Kidney glomerular epithelial cell (primary cell): ENCODE measurements around the gene TEF.

Experiments
- DNase-seq: peaks from one replicate; lab custom pipeline; 2025; lab: John Stamatoyannopoulos, UW

The TEF gene, protein sequence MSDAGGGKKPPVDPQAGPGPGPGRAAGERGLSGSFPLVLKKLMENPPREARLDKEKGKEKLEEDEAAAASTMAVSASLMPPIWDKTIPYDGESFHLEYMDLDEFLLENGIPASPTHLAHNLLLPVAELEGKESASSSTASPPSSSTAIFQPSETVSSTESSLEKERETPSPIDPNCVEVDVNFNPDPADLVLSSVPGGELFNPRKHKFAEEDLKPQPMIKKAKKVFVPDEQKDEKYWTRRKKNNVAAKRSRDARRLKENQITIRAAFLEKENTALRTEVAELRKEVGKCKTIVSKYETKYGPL

DNA sequence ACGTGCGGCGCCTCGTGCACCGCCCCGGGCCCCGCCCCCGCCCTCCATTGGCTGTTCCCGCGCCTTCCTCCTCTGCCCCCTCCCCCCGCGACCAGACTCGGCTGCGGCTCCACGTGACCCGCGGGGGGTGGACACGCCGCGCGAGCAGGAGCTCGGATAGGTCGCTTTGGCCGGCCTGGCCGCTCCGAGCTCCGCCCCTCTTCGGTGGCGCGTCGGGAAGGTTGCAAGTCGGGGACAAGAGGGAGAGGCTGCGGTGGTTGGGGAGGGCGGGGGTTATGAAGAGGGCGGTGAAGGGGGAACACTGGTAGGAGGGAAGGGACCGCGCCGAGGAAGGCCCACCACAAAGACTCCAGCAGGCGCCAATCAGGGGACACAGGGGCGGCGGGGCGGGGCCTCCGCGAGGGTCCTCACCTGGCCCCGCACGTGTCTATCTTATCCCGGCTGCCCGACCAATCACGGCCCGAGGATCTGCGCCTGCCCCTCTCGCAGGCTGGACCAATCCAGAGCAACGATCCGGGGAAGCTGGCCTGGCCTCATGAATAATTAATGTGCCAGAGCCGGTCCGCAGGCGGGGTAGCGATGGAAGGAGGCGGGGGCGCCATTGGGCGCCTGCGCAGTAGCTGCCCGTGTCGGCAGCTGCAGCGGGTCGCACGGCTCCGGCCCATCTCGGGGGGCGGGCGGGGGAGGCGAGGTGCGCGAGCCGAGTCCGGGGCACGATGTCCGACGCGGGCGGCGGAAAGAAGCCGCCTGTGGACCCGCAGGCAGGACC, at the start of gene TEF:
Gene TEF (plus strand): TSS at position 614 of the 769 bp plus-strand sequence. CDS start 103 bp downstream, at position 717.
- peak; percentile 99 for DNase-seq

DNA sequence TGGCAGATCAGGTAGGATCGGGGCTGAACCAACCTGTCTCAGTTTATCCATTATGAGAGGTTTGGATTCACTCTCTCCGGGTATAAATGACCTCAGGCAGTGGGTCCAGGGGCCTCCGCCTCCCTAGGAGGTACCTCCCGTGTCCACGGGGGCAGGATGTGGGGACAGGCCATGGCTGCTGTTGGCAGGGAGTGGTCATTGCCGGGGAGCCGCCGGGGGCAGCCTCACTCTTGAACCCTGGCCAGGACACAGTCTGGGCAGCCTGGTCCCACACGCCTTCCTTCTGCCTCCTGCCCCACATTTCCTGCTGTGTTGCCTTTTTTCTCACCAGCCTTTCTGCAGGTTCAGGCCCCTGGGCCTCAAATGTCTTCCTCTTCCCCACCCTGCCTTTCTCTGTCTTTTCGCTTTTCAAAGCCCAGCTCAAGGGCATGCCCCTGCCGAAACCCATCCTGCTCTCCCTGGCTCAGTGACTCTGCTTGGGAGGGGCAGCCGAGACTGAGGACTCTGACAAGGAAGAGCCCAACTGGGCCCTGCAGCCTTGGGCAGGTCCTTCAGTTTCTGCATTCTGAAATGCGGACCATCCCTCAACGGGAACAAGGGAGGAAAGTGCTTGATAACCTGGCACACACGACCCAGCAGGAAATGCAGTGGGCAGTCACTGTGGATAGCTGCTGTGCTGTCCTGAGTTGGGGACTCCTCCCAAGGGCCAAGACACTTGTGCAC, 49.4 kb upstream of the TEF start:
- DNase-seq, result no peak

DNA sequence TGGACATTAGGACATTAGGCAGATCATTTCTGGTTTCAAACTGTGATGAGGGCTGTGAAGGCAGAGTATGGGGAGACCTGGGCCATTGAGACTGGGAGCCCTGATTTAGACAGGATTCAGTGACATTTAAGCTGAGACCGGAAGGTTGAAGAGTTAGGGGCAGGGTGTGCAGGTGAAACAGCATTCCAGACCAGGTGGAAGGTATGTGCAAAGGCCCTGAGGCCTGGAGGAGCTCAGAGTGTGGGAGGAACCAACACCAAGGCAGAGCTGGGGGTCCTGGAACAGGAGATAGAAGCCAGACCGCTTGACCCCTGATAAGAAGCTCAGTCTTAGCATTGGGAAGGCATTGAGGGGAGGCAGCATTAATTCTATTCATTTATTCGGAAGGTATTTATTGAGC, 47.9 kb upstream of the TEF start:
- DNase-seq, result no peak

DNA sequence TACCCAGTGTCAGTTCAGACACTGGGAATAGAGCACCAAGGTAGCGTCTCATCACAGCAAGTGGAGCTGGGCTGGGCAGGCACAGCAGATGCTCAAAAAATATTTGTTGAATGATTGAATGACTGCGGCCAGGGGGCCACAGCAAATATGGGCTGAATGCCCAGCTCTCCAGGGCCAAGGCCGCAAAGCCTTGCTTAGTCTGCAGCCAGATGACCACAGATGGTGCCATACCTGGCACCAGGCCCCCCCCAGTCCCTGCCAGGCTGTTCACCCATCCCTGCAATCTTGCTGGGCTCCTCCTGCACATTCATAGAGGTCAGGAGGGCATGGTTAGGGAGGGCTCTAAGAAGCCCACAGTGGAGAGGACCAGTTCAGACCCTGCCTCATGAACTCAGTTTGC, 47.5 kb upstream of the TEF start:
- DNase-seq, result no peak

DNA sequence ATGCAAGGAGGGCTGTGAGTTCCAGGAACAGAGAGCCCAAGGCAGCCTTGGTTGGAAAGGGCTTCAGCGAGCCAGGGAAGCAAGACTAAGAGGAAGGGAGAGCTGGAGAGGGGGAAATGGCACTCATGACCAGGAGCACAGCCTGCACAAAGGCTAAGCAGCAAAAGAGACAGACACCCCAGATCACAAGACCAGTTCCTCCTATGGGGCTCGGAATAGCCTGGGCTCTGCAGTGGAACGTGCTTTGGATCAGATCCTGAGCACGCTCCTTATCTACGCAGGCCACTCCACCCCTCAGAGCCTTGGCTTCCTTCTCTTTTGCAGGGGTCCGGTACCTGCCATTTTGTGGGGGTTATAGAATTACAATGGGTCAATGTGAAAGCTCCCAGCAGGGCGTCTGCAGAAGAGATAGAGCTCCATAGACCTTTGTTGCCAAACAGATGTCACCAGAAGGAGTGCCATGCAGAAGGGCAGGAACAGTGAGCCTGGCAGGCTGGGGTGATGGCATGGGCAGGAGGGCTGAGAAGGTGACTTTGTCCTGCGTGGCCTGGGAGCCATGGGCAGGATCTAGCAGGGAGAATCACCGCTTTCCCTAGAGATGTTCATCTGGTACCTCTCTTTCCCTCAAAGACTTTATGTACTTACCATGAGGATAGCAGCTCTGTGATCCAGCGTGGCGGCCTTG, 46.6 kb upstream of the TEF start:
- no peak for DNase-seq

DNA sequence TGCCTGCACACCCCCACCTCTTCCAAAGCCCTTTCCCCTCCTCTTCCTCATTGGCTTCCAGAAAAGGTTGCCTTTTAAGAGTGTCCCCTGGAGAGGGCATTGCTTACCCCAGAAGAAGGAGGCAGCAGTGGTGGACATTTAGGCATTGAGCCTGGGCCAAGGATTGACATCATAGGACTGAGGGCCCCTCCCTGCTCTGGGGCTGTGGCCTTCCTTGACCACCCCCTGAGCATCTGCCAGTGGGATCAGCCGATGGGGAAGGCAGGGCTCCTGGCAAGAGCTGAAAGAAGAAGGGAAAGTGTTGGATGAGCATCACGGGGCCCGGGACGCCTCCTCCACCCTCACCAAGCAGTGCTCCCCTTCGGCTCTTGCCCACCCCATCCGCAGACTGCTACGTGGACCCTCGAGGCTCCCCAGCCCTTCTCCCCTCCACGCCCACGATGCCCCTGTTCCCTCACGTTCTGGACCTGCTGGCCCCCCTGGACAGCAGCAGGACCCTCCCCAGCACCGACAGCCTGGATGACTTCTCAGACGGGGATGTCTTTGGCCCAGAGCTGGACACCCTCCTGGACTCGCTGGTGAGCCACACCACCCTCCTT, 43.0 kb upstream of the TEF start:
- DNase-seq, result no peak

DNA sequence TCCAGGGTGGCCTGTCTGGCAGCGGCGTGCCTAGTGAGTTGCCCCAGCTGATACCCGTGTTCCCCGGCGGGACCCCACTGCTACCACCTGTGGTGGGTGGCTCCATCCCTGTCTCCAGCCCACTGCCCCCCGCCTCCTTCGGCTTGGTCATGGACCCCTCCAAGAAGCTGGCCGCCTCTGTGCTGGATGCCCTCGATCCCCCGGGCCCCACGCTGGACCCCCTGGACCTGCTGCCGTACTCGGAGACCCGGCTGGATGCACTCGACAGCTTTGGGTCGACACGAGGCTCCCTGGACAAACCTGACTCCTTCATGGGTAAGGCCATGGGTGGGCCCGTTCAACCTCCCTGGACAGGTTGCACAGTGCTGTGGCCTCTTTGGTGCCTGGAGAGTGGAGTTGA, 41.9 kb upstream of the TEF start:
- DNase-seq, result no peak

DNA sequence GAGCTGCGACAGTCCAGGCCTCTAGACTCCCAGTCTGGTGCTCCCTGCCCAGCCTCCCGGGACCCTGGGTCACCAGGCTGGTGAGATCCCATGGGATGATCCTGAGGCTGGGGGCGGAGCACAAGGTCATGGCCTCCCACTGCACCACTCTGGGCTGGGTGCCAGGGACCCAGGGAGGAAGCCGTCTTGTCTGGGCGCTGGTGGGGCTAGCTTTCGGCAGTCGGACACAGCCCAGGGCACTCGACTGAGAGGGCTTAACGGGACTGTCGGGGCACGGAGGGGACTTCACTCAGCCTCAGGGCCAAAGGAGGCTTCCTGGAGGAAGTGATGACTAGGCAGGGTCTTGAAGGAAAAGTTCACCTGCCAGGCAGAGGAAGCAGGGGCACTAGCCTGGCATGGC, 41.4 kb upstream of the TEF start:
- no peak for DNase-seq

DNA sequence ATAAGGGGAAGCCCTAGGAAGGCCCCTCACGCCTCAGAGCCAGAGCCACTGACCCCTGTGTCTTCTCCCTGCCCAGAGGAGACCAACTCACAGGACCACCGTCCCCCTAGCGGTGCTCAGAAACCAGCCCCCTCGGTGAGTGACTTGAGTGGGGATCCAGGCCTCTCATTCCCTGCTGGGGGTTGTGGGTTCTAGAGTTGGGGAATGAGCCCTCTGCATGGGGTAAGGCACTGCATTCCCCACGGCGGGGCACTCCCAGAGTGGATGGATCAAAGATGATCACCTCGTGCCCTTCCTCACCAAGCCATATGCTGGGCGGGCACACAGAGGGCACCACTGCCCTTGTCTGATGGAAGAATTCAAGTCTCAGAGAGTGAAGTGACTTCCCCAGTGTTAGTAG, 40.7 kb upstream of the TEF start:
- DNase-seq, result no peak

DNA sequence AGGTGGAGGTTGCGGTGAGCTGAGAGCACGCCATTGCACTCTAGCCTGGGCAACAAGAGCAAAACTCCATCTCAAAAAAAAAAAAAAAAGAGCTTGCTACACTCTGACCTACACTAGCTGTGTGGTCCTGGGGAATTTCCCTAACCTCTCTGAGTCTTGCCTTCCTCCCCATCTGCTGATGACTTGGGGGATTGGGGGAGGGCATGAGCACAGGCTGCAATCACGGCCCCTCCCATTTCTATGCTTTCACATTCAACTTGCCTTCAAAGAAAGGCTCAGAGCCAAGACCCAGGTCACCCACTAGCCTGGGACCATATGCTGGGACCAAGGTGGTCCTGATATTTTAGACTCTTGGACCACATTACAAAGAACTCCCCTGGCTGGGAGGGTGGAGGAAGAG, 39.8 kb upstream of the TEF start:
- no peak for DNase-seq

DNA sequence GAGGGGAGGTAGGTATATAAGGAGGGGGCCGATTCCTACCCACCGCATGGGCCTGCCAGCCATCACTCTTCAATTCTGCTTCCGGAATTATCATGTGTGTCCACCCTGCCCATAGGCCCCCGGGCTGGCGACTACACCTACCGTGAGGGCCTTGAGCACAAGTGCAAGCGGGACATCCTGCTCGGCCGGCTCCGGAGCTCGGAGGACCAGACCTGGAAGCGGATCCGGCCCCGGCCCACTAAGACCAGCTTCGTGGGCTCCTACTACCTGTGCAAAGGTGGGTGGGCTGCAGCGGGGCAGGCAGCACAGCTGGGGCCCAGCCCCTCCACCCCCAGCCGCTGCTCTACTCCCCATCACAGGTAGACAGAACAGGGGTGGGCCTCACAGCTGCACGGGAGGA, 38.4 kb upstream of the TEF start:
- no peak for DNase-seq

DNA sequence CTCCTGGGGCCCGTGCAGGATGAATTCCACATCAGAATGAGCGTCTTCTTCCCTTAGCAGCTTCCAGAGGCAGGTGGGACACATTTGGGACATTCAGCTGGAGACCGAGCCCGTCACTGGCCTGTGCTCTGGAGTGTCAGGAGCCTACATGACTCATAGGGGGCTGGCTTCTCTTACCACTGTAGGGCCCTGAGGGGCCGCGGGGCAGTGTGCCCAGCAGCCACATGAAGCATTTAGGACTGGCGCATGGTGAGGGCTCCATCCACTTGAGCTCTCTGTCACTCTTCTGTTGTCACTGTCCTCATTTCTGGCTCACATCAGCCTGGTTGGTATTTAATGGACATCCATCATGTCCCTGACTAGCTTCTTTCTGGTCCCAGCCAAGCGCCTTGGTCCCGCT, 38.0 kb upstream of the TEF start:
- DNase-seq, result no peak

DNA sequence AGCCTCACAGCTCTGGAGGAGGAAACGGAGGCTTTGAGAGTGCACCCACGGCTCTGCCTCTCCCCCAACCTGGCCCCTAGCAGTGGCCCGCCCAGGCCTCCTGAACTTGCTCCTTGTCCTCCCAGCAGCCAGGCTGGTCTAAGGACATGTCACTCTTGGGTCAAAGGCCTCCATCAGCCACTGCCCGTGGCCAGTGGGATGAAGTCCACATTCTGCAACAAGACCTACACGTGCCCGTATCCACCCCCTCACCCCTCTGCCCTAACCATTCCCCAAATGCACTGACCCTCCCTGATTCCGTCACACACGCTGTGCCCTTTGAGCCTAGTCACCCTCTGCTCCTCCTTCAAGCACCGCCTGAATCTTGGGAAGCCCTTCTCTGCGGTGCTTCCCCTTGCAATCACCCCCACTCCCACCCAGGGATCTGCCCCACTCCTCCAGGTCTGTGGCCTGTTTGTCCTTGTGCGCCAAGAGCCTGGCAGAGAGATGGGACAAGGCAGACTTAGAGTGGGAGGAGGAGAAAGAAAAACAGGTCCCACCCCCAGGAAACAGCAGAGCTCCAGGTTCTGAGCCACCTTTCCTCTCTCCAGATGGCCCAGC, 37.5 kb upstream of the TEF start:
- no peak for DNase-seq

DNA sequence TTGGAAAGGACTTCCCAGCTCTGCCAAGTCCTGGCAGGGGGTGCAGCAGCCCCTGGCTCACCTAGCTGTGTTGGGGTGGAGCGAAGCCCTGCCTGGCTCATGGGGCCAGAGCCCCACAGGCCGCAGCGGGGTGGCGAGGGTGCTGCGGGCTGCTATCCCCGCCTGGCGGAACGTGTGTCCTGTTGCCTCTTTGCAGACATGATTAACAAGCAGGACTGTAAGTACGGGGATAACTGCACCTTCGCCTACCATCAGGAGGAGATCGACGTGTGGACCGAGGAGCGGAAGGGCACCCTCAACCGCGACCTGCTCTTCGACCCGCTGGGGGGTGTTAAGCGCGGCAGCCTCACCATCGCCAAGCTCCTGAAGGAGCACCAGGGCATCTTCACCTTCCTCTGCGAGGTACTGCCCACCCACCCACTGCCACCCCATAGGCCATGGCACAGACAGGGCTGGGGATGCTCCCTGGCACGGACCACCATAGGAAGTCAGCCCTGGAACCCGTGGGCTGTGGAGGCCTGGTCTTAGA, 35.9 kb upstream of the TEF start:
- no peak for DNase-seq

DNA sequence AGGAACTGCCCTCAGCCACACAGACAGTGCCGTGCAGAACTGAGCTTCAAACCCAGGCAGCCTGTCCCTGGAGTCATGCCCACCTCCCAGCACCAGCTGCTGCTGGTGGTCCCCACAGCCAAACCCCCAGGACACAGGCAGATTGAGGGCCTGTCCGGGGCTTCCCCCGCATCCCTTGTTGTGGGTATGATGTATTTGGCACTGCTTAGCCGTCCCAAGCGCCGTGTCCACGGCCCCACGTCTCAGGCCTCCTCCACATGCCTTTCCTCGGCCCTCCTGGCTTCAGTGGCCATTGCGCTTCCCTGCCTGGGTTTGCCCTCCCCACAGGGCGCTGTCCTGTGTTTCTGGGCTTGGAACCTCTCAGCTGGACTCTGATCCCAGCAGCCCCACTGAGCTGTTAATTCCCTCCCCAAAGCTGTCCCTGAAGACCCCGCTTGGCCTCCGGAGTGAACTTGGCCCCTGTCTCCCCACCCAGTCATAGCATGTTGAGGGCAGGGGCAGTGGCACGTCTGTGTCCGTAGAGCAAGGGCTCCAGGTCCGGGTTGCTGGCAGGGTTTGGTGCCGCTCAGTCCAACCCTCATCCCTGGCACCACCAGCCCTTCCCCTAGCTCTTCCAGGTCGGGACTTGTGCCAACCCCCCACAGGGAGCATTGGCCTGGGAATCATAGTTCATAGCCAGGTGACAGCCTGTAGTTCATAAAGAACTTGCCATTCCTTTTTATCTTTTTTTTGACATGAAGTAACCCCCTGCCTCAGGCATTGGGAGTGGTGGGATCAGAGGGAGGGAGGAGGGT, 34.5 kb upstream of the TEF start:
- no peak for DNase-seq

DNA sequence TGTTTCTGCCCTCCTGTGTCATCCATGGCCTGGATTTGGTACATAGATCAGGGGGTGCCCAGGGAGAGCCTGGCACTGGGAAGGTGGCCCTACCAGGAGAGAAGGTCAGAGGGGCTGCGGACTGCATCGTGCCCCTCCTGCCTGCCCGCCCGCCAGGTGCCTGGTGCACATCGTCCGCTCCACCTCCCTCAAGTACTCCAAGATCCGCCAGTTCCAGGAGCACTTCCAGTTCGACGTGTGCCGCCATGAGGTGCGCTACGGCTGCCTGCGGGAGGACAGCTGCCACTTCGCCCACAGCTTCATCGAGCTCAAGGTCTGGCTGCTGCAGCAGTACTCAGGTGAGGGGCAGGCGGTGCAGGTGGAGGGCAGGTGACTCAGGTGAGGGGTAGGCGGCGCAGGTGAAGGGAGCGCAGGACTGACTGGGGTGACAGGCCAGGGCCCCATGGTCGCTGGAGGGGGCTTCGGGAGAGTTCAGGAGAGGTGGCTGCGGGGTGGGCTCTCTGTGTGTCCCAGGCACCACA, 32.7 kb upstream of the TEF start:
- no peak for DNase-seq

DNA sequence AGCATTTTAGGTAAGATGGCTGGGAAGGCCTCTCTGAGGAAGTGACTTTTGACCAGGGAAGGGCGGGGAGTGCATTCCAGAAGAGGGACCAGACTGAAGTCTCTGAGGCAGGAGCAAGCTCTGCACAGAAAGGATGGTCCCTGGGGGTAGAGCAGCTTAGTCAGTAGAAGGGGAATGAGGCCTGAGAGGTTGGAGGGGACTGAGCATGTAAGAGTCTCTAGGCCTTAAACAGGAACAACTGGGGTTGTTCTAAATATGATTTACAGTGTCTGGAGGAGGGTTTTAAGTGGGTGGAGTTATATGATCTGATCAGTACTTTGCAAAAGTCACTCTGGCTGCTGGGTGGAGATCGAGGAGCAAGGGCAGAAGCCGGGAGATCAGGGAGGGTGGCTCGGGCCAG, 31.7 kb upstream of the TEF start:
- DNase-seq, result no peak

DNA sequence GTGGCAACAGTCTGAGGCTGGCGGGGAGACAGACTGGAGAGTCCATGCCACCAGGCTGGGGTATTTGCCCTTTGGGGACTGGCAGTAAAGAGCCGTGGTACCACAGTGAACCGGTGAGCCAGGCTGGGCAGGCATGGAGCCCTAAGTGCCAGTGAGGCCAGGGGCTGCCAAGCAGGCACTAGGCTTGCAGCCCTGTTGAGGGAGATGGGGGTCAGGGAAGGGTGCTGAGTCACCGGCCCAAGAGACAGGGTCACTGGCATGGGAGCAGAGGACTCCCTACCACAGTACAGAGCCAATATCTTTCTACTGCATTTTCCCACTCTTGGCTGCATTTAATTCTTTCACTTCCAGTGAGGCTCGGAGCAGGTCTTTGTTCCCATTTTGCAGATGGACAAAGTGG, 30.7 kb upstream of the TEF start:
- no peak for DNase-seq

DNA sequence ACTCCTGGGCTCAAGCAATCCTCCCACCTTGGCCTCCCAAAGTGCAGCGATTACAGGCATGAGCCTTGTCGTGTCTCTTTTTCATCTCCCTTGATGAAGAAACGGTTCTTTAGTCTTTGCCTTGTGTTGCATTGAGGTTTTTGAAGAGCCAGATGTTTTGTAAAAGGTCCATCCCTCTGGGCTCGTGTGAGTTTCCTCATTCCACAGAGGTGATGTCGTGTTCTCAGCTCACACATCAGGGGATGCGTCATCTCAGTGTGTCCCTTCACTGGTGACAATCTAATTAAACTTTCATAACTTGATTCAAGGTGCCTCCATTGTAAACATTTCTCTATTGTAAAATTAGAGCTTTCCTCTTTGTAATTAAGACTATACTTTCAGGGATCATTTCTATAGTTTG, 29.7 kb upstream of the TEF start:
- DNase-seq, result peak; percentile 5

DNA sequence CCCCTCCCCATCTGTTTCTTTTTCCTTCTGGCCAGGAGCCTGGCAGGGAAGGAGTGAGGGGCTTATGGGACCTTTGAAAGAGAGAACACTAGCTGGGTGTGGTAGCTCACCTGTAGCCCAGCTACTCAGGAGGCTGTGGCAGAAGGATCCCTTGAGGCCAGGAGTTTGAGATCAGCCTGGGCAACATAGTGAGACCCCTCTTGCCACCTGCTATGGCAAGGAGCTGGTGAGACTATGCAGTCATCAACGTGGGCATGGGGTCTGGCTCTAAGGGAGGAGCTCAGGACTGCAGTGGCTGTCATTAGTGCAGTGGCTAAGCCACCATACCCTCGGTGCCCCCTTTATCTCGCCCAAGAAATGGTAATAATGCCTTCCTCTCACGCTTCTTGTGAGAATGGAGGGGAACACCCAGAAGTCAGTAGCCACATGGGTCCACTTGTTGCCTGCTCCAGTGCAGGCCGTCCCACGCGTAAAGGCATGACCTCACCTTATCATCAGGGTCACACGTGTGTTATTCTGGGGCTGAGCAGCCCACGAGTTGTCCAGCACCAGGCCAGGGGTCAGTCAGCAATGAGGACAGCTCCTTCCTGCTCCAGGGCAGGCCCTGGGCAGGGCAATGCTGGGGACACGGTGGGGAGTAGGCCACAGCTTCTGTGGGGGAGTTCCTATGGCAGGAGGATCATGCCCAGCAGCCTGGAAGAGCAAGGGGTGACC, 27.7 kb upstream of the TEF start:
- DNase-seq, result no peak
